A204.1 (cell line): Measurements from ENCODE around the gene SLC7A1.

ENCODE experiments used
- FAIRE-seq: peaks from 2 replicates; lab custom pipeline; 2012; peaks lifted over from hg19 to GRCh38; lab: Jason Lieb, UNC

The SLC7A1 gene

GRCh38 chr13:29582171-29582570 lies 13.3 kb downstream of the SLC7A1 start:
- no peak for FAIRE-seq

- FAIRE-seq: no peak
Measured at GRCh38 chr13:29581666-29582065, 13.8 kb downstream of the SLC7A1 start.

- no peak for FAIRE-seq
Measured at GRCh38 chr13:29579094-29579493, 16.4 kb downstream of the SLC7A1 start.

- FAIRE-seq: no peak
Measured at GRCh38 chr13:29578300-29579085, 17.0 kb downstream of the SLC7A1 start.

- no peak for FAIRE-seq
Measured at GRCh38 chr13:29577136-29578051, 18.1 kb downstream of the SLC7A1 start.

GRCh38 chr13:29576581-29576980 lies 18.9 kb downstream of the SLC7A1 start:
- FAIRE-seq: no peak

- FAIRE-seq: no peak
Measured at GRCh38 chr13:29575098-29575497, 20.4 kb downstream of the SLC7A1 start.

- FAIRE-seq: no peak
Measured at GRCh38 chr13:29573190-29573589, 22.3 kb downstream of the SLC7A1 start.

GRCh38 chr13:29572575-29572974 lies 22.9 kb downstream of the SLC7A1 start:
- FAIRE-seq: no peak

GRCh38 chr13:29571876-29572570 lies 23.5 kb downstream of the SLC7A1 start:
- no peak for FAIRE-seq

GRCh38 chr13:29570051-29570654 lies 25.3 kb downstream of the SLC7A1 start:
- no peak for FAIRE-seq

GRCh38 chr13:29569253-29570050 lies 26.0 kb downstream of the SLC7A1 start:
- FAIRE-seq: no peak

- no peak for FAIRE-seq
Measured at GRCh38 chr13:29568731-29569130, 26.8 kb downstream of the SLC7A1 start.

- FAIRE-seq: no peak
Measured at GRCh38 chr13:29567411-29567810, 28.1 kb downstream of the SLC7A1 start.

GRCh38 chr13:29566206-29566605 lies 29.3 kb downstream of the SLC7A1 start:
- no peak for FAIRE-seq

GRCh38 chr13:29564818-29565217 lies 30.7 kb downstream of the SLC7A1 start:
- no peak for FAIRE-seq

- FAIRE-seq: no peak
Measured at GRCh38 chr13:29564373-29564772, 31.1 kb downstream of the SLC7A1 start.

GRCh38 chr13:29563941-29564340 lies 31.5 kb downstream of the SLC7A1 start:
- FAIRE-seq: no peak

GRCh38 chr13:29562786-29563438 lies 32.6 kb downstream of the SLC7A1 start:
- no peak for FAIRE-seq

- FAIRE-seq: no peak
Measured at GRCh38 chr13:29561918-29562317, 33.6 kb downstream of the SLC7A1 start.

GRCh38 chr13:29556742-29557141 lies 38.7 kb downstream of the SLC7A1 start:
- no peak for FAIRE-seq
